Mesothelial cell of epicardium (in vitro differentiated cells): ENCODE measurements around the gene GMDS. TPM values are rescaled to one million over a fixed set of nuclear protein-coding genes. Genes with fewer than 3 reads are reported as not detected.

Experiments used
- DNase-seq, 2 experiments: peaks; one replicate each; pipeline ENCODE4 v3.0.0; 2021; ENCODE audit warnings: low spot score in 2 of 2; ENCODE audit not compliant: unreplicated experiment in 2 of 2
- H3K27ac Mint-ChIP-seq: 2 replicates; pipeline ENCODE4 v1.8.0; 2021; ENCODE audit warnings: mixed read lengths
- H3K27me3 Mint-ChIP-seq: 2 replicates; pipeline ENCODE4 v1.8.0; 2021; ENCODE audit warnings: low read depth, mixed read lengths
- H3K36me3 Mint-ChIP-seq: 2 replicates; pipeline ENCODE4 v1.8.0; 2021; ENCODE audit warnings: mixed read lengths
- H3K4me1 Mint-ChIP-seq: 2 replicates; pipeline ENCODE4 v1.8.0; 2021; ENCODE audit warnings: mixed read lengths
- H3K4me3 Mint-ChIP-seq: 2 replicates; pipeline ENCODE4 v1.8.0; 2021; ENCODE audit warnings: mild to moderate bottlenecking, moderate library complexity, mixed read lengths
- H3K9me3 Mint-ChIP-seq: 2 replicates; pipeline ENCODE4 v1.8.0; 2021; ENCODE audit warnings: mixed read lengths
- CTCF ChIP-seq: fragments of 200-600 bp; sonication (generic); IDR thresholded peaks from one replicate; pipeline ENCODE4 v1.5.0; 2021; ENCODE audit warnings: antibody characterized with exemption; ENCODE audit not compliant: unreplicated experiment
- total RNA-seq: library from RNA; stranded (reverse); gene quantifications from 3 replicates; pipeline ENCODE4 v1.2.1, GENCODE V29; 2021

The GMDS gene
- total RNA-seq, 1 donor from 2014 or later, result 39.9 TPM

- Mint-ChIP-seq H3K27ac (no peak overlapping the region), H3K27me3 (no peaks in the 10 kb centered on the region), H3K4me3 (no peak overlapping the region), H3K9me3 (no peaks in the 10 kb centered on the region), H3K36me3 (no peaks in the 10 kb centered on the region), H3K4me1 (peaks cover 15% of the 10 kb centered on the region)
- no peak for DNase-seq
- TF ChIP-seq CTCF, result no peak
These were observed 332.7 kb downstream of the GMDS start for GRCh38 chr6:1912731-1913130.

- Mint-ChIP-seq H3K4me3 (no peak overlapping the region), H3K27ac (no peak overlapping the region), H3K9me3 (no peaks in the 10 kb centered on the region), H3K4me1 (peaks cover 5% of the 10 kb centered on the region), H3K27me3 (peaks cover 2% of the 10 kb centered on the region), H3K36me3 (no peaks in the 10 kb centered on the region)
- DNase-seq, result no peak
- TF ChIP-seq CTCF, result no peak
These were observed 333.9 kb downstream of the GMDS start for GRCh38 chr6:1911474-1911873.

- Mint-ChIP-seq H3K9me3 (no peaks in the 10 kb centered on the region), H3K4me1 (peaks cover 5% of the 10 kb centered on the region), H3K4me3 (no peak overlapping the region), H3K27ac (no peak overlapping the region), H3K27me3 (peaks cover 2% of the 10 kb centered on the region), H3K36me3 (no peaks in the 10 kb centered on the region)
- TF ChIP-seq CTCF, result no peak
- DNase-seq, result no peak
These were observed 334.6 kb downstream of the GMDS start for GRCh38 chr6:1910621-1911407.

DNA sequence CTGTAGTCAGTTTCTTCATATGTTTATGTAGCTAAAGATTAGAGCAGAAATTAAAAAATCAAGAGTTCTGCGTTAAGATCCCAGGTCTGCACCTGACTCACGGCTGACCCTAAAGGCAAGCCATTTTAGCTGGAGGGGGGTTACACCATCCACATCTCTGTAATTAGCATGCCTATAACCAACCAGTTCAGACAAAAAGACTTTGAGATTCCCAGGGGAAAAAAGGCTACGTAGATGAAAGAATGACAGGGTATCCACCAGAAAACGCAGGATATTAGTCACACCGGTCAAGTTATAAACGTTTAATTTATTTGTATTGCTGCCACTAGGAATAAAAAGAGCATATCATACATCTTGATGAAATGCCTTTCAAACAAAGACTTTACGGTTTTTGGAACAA lies 336.6 kb downstream of the GMDS start:
- no peak for TF ChIP-seq CTCF
- DNase-seq, result no peak
- Mint-ChIP-seq H3K4me3 (no peak overlapping the region), H3K9me3 (no peaks in the 10 kb centered on the region), H3K27ac (no peak overlapping the region), H3K4me1 (peaks cover 15% of the 10 kb centered on the region), H3K36me3 (no peaks in the 10 kb centered on the region), H3K27me3 (peaks cover 3% of the 10 kb centered on the region)

DNA sequence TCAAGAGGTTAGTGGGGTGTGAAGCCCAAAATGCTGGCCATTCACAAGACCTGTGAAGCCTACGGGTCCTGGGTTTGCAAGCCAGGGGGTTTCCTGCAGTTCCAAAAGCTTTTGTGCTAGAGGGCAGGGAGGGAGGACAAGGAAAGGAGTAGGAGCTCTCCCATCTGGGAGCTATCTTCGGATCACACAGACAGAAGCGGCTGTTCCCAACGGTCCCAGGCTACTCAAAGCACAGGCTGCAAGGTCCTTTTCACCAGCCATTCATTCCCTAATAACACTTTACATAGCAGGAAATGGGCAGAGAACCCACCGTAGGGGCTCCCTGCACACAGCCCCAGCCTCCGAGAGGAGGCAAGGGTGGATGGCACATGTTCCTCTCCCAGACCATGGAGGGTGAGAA lies 338.8 kb downstream of the GMDS start:
- no peaks in the 10 kb centered on the region for H3K36me3 Mint-ChIP-seq
- H3K9me3 Mint-ChIP-seq, result no peaks in the 10 kb centered on the region
- peaks cover 29% of the 10 kb centered on the region for H3K4me1 Mint-ChIP-seq
- H3K27ac Mint-ChIP-seq, result no peak overlapping the region
- no peak overlapping the region for H3K4me3 Mint-ChIP-seq
- DNase-seq, result no peak
- peaks cover 3% of the 10 kb centered on the region for H3K27me3 Mint-ChIP-seq
- no peak for TF ChIP-seq CTCF
